ENCODE measurements around the gene VEPH1.

DNA sequence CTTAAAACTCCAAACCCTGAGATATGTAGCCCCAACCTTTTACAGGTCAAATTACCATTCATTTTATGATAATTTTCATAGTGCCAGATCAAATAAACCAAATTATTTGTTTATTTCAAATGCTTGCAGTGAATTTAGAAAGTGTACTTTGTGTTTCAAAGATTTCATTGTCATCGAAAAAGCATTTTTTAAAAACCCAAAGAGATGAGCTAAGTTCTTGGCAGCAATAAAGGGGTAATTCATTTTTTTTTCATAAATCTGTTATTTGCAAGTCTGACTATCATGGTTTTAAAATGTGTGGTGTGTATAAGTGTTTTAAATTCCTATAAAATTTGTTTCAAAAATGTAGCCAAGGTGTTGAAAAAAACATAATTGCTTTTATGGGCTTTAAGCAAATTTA lies 49.4 kb downstream of the VEPH1 start:
- TF ChIP-seq, protein P1, sequence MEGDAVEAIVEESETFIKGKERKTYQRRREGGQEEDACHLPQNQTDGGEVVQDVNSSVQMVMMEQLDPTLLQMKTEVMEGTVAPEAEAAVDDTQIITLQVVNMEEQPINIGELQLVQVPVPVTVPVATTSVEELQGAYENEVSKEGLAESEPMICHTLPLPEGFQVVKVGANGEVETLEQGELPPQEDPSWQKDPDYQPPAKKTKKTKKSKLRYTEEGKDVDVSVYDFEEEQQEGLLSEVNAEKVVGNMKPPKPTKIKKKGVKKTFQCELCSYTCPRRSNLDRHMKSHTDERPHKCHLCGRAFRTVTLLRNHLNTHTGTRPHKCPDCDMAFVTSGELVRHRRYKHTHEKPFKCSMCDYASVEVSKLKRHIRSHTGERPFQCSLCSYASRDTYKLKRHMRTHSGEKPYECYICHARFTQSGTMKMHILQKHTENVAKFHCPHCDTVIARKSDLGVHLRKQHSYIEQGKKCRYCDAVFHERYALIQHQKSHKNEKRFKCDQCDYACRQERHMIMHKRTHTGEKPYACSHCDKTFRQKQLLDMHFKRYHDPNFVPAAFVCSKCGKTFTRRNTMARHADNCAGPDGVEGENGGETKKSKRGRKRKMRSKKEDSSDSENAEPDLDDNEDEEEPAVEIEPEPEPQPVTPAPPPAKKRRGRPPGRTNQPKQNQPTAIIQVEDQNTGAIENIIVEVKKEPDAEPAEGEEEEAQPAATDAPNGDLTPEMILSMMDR (conservative IDR thresholded peaks at IDR 0.05 in 1 of 2, IDR thresholded peaks at IDR 0.05 in 1 of 2; ENCODE audit: extremely low read depth in 1 of 2, insufficient read depth in 1 of 2, low read depth in 1 of 2, low read length in 2 of 2), result no peak
- no peak for TF ChIP-seq EZH2 (IDR thresholded peaks at IDR 0.05; ENCODE audit: borderline replicate concordance, low read length)
